Measurements from ENCODE around the gene MIPOL1.

The MIPOL1 gene

DNA sequence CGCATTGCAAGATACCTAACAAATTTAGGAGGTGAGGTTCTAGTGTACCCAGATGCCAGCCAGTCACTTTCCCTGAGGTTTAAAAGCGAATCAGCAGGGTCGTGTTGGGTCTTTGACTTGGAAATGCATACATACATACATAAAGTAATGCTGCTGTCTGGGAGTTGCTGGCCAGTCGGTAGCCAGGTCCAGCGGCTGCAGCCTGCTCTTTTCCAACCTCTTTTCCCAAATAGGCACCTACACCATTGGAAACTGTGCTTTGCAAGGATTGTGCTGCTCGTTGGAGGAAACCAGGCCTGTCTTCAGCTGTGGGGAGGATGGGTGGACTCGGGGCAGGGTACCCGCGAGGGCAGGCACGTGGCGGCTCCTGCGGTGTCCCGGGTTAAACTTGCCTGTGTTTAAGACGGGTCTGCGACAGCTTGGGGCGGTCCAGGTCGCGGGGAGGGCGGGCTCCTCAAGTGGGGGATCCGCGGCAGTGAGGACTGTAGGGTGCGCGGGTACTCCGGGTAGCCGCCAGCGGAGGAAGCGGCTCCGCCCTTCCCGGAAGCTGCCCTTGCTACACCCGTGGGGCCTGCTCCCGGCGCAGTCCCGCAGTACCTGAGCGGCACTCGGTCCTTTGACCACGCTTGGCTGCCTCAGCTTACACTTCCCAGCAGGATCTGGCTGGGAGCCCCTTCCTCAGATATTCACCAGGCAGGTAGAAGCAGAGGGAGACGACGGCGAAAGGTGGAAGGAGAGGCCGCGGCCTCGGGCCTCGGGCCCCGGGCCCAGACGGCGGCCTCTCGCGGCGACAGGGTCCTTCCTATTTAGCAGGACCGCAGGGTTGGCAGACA lies 400.4 kb downstream of the MIPOL1 start:
- DNase-seq (ENCODE audit: low read depth in 2 of 2), result no peak

GRCh38 chr14:37598747-37599506 lies 401.2 kb downstream of the MIPOL1 start:
- no peak for DNase-seq (ENCODE audit: low read depth in 2 of 2)

- no peak for DNase-seq (ENCODE audit: low read depth in 2 of 2)
Observed at GRCh38 chr14:37599507-37600368, 402.0 kb downstream of the MIPOL1 start.

DNA sequence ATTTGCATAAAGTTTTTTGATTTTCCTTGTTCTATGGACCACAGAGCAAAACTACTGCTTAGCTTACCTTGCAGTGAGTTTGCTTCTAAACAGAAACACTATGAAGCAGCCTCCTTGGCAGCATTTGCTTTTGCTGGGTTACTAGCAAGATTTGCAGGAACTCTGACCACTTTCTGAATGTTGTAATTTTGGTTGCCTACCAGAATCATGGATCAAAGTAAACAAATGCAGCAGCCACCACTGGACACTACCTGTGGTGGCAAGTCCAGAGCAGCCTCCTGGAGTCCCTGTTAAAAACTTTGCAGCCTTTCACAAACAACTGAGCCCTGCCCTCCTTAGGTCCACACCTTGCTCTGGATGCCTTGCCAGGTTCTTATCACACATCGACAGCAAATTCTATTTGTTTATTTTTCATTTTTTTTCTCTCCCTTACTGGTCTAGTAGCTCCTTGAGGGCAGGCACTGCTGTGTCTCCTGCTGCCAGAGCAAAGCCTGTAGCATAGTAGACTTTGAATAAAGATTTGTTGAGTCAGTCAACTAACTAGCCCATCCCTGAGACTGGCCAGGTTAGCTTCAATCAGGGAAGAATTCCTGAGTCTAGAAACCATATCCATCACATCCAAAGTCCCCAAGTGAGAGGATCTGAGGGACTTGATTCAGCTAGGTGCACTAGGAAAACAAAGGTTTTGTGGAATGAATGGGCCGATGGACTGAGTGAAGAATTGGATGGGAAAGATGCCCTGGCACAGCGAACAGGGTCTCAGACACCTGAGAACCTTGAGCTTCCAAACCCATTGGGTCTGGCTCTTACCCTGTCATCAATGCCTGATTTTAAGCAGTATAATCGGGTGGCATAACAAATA lies 403.4 kb downstream of the MIPOL1 start:
- DNase-seq (ENCODE audit: low read depth in 2 of 2), result no peak

GRCh38 chr14:37601865-37602264 lies 404.1 kb downstream of the MIPOL1 start:
- no peak for DNase-seq (ENCODE audit: low read depth in 2 of 2)

All from activated CD8-positive, alpha-beta memory T cell treated with anti-CD3 and anti-CD28 coated beads for 4 hours (primary cell).